HG03469 (cell line): ENCODE data around the gene HIVEP3.

Source experiments
- ATAC-seq: cut with Tn5 transposase; IDR thresholded peaks from one replicate; pipeline ENCODE4 v1.9.1; 2021; ENCODE audit warnings: mild to moderate bottlenecking, moderate library complexity, moderate number of reproducible peaks; ENCODE audit not compliant: unreplicated experiment

HIVEP3 gene

DNA sequence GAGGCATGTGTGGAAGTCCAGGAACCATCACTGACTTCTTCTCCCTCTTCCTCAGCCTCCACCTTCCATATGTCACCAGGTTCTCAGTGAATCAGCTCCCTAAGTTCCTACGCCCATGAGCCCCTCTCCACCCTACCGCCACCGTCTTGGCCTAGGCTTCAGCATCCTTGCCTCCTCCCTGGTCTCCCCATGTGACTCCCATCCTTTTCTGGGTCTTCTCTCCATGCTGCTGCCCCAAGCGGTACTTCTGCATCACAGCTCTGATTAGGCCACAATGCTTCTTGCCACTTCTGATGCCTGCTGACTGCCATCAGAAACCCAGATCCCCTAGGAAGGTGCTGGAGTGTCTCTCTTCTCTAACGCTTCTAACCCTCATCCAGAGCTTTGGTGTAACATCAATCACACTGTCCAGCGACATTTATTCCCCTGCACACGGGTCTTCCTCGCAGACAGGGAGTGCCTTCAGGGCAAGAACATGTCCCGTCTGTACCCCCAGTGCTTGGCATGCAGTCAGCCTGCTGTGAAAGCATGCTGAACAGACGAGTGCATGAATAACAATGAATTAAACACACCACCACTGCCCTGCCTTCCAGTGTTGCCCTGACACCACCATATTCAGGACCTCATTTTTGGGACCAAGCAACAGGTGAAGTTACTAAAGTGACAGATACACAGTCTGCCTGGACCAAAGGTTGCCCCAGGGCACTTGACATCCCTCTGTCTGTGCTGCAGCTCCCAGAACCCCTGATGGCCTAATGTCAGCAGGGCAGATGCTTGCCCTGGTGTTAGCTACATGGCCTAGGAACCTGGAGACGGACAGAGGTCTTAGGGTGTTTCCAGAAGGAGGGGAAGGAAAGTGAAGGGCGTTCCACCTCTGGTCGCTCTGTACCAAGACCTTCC lies 275.6 kb downstream of the HIVEP3 start:
- ATAC-seq, result no peak

DNA sequence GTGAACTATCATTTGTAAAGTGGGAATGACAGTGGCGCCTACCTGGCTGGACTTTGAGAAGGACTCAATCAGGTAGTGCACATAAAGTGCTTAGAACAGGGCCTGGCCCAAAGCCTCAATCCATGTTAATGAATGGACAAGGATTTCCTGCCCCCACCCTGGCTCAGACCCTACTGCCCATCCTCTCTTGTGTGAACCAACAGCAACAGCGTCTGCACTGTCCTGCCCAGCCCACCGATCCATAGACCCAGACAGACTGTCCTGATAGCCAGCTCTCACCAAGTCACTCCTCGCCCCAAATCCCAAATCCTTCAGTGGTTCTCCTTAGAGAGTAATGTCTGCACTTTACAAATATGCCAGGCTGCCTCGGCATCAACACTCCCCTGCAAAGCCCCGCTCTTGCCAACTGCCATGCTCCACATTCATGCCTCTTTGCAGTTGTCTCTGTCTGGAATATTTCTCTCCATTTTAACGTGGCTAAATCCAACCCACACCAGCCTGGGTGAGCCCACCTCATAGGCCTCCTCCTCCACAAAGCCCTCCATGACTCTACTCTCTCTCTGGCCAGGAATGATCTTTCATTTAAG lies 276.7 kb downstream of the HIVEP3 start:
- no peak for ATAC-seq

DNA sequence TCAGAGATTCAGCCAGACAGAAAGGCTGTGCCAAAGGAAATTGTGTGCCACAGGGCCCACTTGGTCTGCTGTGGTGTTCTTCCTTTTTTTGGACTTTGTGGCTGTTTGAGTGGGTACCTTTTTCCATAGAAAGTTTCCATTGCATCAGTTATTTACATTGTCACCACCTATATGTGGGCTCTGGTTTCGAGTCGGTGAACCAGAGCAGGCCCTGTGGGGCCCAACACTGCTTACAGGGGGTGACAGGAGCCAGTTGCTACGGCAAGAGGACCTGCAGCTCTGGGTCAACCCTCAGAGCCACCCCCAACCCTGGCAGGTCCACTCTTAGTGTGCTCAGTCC lies 277.3 kb downstream of the HIVEP3 start:
- ATAC-seq, result no peak

DNA sequence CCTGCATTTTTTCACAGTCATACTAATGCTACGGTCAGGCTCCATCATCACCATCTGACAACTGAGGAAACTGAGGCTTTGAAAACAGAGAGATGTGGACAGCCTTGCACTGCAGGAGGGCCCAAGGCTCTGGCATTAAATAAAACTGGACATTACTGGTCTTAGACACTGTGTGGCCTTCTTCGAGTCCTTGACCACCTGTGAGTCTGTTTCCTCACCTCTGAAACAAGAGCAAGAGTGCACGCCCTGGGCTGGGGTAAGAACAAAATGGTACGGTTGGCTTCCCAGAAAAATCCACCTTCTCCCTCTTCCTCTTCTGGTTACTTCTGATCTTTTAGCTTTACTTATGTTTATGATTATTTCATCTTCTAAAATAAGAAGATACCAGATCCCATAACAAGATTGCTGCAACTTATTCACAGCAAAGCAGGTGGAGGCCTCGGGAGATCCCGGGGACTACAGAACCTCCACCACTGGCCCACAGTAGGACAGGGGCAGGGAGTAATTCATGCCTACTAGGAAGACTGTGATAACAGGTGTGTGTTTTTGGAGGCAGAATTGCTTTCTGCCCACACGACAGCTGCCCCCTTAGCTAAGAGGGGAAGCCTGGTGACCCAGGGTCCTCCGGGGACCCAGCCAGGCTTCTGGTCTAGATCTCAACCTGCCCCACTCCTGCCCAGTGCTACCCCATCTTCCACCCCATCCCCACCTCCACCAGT lies 277.8 kb downstream of the HIVEP3 start:
- ATAC-seq, result no peak

DNA sequence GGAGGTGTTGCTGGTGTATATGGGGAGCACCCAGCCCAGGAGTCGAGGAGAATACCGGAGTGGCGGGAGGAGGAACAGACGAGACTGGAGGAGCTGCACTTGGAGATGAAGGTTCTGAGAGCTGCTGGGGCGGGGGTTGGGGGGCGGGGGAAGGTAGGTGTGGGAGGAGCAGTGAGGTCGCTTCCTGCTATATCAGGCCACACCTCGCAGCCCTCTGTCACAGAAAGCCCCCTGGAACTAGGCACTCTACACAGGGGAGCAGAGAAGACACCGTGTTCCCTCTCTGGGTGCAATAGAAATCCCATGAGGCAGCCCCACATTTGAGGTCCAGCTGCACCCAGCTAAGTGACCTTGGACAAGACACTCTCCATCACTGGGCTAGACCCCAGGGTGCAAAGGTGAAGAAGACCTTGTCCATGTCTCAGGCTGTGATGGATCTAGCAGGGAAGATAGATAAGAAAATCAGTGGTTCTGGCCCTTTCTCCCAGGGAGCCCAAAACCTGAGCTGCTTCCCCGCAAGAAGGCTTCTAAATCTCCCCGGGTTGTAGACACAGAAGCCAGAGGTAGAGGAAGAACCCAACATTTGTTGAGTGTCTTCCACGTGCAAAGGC lies 278.5 kb downstream of the HIVEP3 start:
- no peak for ATAC-seq

DNA sequence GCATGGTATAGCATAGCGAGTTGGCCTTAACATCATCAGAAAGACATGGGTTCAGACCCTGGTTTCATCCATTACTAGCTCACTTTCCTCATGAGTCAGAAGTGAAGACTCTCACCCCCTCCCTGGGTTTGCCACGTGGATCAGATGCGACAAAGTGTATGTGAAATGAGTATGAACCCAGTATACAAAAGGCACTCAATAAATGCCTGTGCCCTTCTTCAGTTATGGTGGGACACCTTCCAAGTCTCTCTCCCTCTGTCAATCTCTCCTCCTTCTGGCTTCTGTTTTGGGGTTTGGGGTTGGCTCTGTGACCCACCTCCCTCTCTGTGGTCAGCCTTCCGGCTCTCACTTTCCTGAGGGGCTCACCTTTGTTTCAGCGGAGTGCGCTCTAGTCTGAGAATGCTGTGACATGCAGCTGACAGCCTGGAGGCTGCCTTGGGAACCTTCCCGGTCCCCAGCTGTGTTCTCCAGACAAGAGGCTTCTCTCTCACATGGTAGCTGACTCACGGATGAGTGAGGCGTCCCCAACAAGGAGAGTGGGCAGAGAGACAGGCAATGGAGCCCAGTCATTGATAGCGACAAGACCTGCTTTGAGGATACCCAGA lies 279.3 kb downstream of the HIVEP3 start:
- no peak for ATAC-seq

DNA sequence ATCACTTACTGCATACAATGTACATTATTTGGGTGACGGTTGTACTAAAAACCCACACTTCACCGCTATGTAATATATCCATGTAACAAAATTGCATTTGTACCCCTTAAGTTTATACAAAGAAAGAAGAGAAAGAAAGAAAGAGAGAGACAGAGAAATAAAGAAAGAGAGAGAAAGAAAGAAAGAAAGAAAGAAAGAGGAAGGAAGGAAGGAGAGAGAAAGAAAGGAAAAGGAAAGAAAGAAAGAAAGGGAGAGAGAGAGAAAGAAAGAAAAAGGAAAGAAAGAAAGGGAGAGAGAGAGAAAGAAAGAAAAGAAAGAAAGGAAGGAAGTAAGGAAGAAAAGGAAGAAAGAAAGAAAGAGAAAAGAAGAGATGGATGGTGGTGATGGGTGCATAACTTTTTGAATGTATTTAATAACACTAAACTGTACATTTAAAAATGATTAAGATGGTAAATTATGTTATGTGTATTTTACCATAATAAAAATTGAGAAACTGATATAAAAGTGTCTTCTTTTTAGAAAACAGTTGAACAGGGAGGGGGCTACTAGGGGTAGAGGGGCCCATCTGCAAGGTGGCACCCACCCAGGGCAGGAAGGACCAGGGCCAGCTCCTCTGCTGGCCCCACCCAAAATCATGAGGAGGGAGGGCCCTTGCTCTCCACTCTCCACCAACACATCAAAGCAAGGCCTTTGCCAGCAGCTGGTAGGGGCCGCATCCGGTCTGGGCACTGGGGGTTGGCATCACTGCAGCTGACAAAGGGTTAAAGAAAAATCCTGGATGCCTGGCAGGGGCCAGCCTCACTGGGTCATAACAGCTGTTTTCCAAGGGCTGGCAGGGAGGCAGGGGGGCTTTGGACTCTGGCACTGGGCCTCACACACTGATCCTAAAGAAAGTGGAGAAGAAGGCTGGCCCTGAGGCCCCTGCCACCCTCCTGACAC lies 280.4 kb downstream of the HIVEP3 start:
- ATAC-seq, result no peak

DNA sequence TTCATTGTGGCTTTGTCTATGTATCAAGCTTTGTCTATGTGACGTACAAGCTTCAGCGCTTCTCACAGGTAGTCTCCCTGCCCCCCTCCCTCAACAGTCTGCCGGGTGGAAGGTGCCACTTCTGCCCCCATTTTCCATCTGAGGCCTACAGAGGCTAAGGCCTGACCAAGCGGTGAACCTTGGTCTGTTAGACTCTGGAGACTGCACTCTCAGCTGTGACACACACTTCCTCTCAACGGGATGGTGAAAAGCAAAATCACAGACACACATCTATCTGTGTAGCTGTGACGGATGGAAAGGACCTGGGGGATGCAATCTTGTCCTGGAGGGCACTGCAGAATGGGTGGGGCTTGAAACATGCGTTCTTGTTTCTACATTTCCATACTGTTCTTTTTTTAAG lies 281.4 kb downstream of the HIVEP3 start:
- ATAC-seq, result no peak

DNA sequence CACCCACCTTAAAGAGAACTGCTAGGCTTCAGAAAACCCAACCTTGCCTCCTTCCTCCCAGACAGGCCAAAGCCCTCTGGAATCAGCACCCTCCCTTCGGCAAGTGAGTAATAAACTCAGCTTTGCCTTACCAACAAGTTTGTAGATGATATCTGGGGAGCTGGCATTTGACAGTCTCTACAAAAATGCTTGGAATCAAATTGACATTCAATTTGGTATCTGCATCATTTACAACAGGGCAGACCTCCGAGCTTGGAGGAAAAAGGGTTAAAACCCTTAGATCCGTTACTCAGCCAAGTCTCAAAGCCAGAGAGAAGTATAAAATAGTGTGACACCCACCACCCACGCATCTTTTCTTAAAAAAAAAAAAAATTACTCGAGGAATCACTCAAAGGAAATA lies 285.0 kb downstream of the HIVEP3 start:
- ATAC-seq, result no peak

DNA sequence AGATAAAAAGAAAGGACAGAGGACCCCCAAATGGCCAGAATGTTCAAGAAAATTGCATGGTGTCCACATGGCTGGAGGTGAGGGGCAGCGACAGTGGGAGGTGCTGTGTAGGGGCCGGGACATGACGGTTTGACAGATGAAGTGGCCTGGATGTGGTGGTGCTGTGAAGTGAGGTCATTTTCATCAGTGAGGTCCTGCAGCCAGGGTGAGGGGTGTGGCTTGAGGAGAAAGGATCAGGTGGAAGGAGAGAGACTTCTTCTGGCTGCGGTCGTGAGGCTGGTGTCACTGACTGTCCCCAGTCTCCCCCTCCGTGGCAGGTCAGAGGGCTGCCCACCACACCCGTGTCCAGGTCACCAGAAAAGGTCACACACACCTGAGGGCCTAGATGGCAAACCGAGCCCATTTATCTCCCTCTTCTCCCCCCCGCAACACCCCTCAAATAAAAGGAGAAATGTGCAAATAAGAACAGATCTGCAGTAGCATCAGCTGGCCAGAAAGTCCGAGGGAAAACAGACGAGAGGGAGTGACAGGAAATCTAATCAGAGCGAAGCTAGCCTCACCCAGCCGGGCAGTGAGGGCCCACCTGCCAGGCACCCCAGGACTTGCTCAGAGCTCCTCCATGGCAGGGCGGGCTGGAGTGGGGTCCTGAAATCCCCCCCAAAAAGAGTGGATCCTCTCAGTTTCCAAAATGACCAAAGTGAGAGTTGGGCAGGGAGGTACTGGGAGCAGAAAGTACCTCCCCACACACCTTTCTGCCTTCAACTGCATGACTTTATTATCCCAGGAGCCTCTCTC lies 285.7 kb downstream of the HIVEP3 start:
- ATAC-seq, result no peak

DNA sequence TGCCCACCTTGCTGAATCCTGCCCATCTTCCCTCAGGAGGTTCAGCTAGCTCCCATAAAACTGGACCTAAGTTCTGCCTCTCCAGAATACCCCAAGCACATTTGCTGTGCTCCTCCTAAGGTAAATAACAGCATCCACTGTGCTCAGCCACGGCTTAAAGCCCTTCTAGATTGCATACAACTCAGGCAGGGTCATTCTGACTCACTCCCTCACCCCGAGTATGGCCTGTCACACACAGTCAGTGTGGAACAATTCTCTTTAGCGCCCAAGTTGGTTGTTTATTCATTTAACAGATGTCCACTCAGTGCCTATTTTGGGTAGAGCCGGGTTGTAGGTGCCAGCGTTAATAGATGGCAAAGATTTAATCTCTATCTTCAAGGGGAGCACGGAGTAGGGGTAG lies 286.8 kb downstream of the HIVEP3 start:
- no peak for ATAC-seq

DNA sequence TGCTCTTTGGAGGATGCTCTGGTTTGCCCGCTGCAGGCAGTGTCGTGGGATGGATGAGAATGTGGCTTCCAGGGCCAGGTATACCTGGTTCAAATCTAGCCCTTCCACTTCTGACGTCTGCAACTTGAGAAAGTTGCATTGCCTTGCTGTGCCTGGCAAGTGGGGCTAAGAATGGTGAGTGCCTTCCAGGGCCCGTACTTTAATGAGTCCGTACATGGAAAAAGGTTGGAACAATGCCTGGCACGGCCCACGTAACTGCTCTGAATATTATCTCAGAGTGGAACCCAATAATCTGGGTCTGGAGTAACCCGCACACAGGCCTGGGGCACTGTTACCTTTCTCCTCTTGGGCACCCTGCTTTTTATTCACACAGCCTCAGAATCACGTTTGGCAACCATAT lies 287.6 kb downstream of the HIVEP3 start:
- no peak for ATAC-seq

DNA sequence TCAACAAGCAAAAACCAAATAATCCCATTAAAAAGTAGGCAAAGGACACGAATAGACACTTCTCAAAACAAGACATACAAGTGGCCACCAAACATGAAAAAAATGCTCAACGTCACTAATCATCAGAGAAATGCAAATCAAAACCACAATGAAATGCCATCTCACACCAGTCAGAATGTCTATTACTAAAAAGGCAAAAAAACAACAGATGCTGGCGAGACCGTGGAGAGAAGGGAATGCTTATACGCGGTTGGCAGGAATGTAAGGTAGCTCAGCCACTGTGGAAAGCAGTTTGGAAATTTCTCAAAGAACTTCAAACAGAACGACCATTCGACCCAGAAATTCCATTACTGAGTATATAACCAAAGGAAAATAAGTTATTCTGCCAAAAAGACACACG lies 289.2 kb downstream of the HIVEP3 start:
- ATAC-seq, result no peak

DNA sequence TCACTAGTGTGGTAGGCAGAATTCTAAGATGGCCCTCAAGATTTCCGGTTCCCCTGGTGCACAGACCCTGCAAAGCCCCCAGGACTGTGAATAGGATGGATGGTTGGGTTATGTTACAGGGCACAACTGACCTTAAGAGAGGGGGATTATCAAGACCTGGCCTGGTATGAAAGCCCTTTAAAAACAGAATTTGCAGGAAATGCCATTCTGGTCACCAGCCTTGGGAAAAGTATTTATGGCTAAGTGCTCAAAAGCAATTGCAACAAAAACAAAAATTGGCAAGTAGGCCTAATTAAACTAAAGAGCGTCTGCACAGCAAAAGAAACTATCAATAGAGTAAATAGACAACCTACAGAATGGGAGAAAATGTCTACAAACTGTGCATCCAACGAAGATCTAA lies 289.6 kb downstream of the HIVEP3 start:
- ATAC-seq, result no peak

DNA sequence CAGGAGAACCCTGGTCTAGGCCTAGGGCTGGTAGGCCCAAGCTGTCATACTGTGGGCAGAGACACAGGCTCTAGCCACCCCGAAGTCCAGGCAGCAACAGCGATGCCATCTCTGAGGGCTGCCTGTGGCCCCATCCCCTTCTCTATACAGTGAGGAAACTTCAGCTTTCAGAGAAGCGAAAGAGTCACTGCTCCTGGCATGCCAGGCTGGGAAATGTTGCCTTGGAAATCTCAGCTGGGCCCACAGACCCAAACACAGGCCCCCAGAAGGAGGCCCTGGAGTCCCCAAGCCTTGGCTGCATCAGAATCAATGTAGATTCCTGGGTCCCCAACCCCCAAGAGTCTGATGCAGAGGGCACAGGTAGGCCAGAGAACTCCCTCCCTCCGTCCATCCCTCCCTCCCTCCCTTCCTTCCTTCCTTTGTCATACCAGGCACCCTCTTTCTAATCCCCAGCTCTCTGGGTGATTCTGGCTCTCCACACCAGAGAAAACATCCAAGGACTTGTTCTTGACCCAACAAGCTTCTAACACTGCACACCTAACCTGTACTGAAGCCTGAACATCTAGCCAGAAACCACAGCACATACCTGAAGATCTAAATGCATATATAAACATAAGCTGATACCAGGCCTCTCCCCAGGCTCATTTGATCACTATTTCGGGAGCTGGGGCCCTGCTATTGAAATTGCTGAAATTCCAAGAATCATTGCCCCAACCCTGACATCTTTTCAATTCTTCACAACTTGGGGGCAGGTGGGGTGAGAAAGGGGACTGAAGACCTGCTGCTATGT lies 291.0 kb downstream of the HIVEP3 start:
- ATAC-seq, result no peak

DNA sequence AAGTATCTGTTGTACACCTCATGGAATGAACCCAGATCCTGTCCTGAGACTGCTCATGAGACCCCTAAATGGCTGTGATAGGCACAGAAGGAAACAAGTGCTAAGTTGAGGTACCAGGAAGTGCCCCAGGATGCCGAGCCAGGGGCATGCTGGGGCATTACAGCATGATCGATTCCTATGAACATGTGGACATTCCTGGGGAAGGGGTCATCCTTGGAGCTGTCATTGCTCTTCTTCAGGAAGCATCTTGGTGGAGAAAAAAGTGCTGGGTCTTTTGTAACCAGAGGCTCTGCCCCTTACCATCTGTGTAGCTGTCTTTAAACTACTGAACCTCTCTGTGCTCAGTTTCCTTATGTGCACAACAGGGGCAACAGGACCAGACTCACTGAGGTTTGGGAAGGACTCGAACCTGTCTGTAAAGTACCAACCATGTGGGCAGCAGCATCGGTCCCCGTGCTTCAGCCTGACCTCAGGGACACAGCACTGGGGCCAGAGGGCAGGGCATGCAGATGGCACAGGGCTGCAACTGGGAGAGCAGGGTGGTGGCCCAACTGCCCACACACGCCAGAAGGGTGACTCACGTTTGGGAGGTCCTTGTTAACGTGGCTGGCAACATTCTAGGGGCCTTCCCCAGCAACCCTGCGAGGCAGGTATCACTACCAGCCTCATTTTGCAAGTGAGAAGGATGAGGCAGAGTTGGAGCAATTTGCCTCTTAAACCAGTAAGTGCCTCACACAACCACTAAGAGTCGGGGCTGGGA lies 291.9 kb downstream of the HIVEP3 start:
- ATAC-seq, result no peak

DNA sequence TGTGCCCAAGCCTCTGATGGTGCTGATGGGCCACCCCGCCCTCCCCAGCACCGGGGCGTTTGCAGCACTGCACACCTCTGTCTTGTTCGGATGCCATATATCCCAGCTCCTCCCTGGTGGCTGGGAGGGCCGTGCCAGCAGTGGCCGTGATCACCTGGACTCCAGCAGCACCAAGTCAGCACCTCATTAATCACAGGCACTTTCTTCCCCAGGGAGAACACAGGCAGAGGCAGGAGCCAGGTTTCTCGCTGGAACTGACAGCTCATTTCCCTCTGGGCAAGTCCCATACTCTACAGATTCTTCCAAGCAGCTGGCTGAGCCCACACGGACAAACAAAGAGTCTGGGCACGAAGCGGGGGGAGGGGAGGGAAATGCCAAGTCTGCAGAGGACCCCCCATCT lies 292.6 kb downstream of the HIVEP3 start:
- ATAC-seq, result no peak

DNA sequence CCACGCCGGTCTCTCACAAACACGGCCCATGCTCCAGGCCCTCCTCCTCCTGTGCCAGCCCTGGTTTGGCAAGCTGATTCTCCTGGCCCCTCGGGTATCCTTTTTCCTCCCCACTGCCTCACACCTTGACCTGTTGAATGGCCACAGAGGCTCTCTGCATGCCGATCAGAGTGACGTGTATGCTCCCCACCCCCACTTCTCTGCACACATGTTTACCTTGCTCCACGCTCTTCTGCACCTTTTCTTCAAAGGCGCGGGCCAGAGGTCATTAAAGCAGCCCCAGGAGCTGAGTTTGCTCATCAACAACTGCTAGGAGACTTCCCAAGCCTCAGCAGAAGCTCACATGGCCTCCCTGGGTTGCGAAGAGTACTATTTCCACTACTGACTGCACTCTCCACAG lies 295.0 kb downstream of the HIVEP3 start:
- ATAC-seq, result no peak
